ENCODE results near the gene HSPA4.

- no peak for TF ChIP-seq POLR2A (IDR thresholded peaks at IDR 0.05)
- no peak for TF ChIP-seq CTCF (IDR thresholded peaks at IDR 0.05)
- no peak for TF ChIP-seq EP300 (IDR thresholded peaks at IDR 0.05)
Observed at GRCh38 chr5:133106343-133106742, 54.5 kb downstream of the HSPA4 start.
